K562 (cell line): ENCODE results near the gene TEX22. TPM values are rescaled to one million over a fixed set of nuclear protein-coding genes. Genes with fewer than 3 reads are reported as not detected.

Source experiments
- ATAC-seq: fragments of 200-7000 bp; cut with Tn5 transposase; 3 replicates; pipeline ENCODE4 v1.9.1; 2020; ENCODE audit warnings: moderate library complexity
- BruUV-seq: library from RNA; stranded (reverse); fragments of 400-500 nt; replicated peaks from 2 replicates; lab custom pipeline; 2021; lab: Mats Ljungman, UMichigan
- CTCF ChIA-PET: fragments of 300-600 bp; formaldehyde crosslinking; extraction: SDS; loops from one replicate; lab custom pipeline; 2021; ENCODE audit warnings: low intra/inter-chr PET ratio; lab: Yijun Ruan, JAX
- POLR2A ChIA-PET: fragments of 300-600, 350-650 bp; sonication (Branson Sonifier 250); formaldehyde crosslinking; extraction: SDS; loops from one replicate; lab custom pipeline; 2021; ENCODE audit warnings: antibody characterized with exemption, inconsistent platforms; lab: Yijun Ruan, JAX
- DNase-seq, 4 experiments: peaks; one replicate each; pipeline versions ENCODE4 v3.0.0 to v3.0.0-alpha.2; 2011 to 2018; ENCODE audit warnings: low spot score in 3 of 4, mixed read lengths in 3 of 4; ENCODE audit errors: extremely low read depth in 1 of 4
- FAIRE-seq: peaks from 2 replicates; lab custom pipeline; 2011; peaks lifted over from hg19 to GRCh38; lab: Jason Lieb, UNC
- H2AFZ ChIP-seq: 2 replicates; pipeline ENCODE4 v1.6.0; 2011; ENCODE audit warnings: low read depth, low read length, control low read depth, inconsistent platforms
- H3K27ac ChIP-seq: fragments of 200-600 bp; 3 replicates; pipeline ENCODE4 v1.8.0; 2011; ENCODE audit warnings: low read depth, mild to moderate bottlenecking, control low read depth, inconsistent platforms, low read length, moderate library complexity, mixed read lengths; ENCODE audit errors: extremely low read depth
- H3K27me3 ChIP-seq, 2 experiments: fragments of 300-600 bp in 1 of 2; 2 replicates in 1 of 2; 3 replicates in 1 of 2; pipeline versions ENCODE4 v1.6.0 to v1.8.0; 2011; ENCODE audit warnings: inconsistent platforms in 2 of 2, low read length in 2 of 2, mild to moderate bottlenecking in 1 of 2, mixed read lengths in 1 of 2, moderate library complexity in 1 of 2; ENCODE audit not compliant: control insufficient read depth in 2 of 2, insufficient read depth in 2 of 2
- H3K36me3 ChIP-seq: fragments of 300-600 bp; 3 replicates; pipeline ENCODE4 v1.8.0; 2011; ENCODE audit warnings: mild to moderate bottlenecking, low read length, inconsistent platforms; ENCODE audit not compliant: control insufficient read depth, insufficient read depth
- H3K4me1 ChIP-seq, 2 experiments: fragments of 200-600 bp in 1 of 2; replicated peaks in 1 of 2; 2 replicates in 1 of 2; 3 replicates in 1 of 2; pipeline versions ENCODE4 v1.5.1 to v1.8.0; 2011; ENCODE audit warnings: inconsistent platforms in 2 of 2, low read length in 2 of 2, mild to moderate bottlenecking in 1 of 2, mixed read lengths in 1 of 2, moderate library complexity in 1 of 2; ENCODE audit not compliant: control insufficient read depth in 2 of 2, insufficient read depth in 2 of 2
- H3K4me2 ChIP-seq: 2 replicates; pipeline ENCODE4 v1.6.1; 2011; ENCODE audit warnings: low read length, control low read depth, inconsistent platforms, mixed read lengths; ENCODE audit not compliant: insufficient read depth
- H3K4me3 ChIP-seq: fragments of 200-600 bp; sonication (generic), shearing (Covaris generic); 2 replicates; pipeline ENCODE4 v1.5.1; 2016; ENCODE audit warnings: control low read depth, inconsistent platforms
- H3K79me2 ChIP-seq: fragments of 200-600 bp; 3 replicates; pipeline ENCODE4 v1.8.0; 2011; ENCODE audit warnings: low read length, inconsistent platforms; ENCODE audit not compliant: control insufficient read depth, insufficient read depth
- H3K9ac ChIP-seq, 2 experiments: 2 replicates each; pipeline versions ENCODE4 v1.6.0 to v1.6.1; 2011; ENCODE audit warnings: low read depth in 2 of 2, low read length in 2 of 2, control low read depth in 1 of 2, inconsistent platforms in 1 of 2, mild to moderate bottlenecking in 1 of 2, mixed read lengths in 1 of 2; ENCODE audit not compliant: insufficient read depth in 1 of 2
- H3K9me1 ChIP-seq: one replicate; pipeline ENCODE4 v1.6.0; 2011; ENCODE audit warnings: inconsistent platforms, mild to moderate bottlenecking, low read length, moderate library complexity; ENCODE audit not compliant: control insufficient read depth, insufficient read depth
- H3K9me3 ChIP-seq: replicated peaks from 2 replicates; pipeline ENCODE4 v1.5.1; 2011; ENCODE audit warnings: low read depth, low read length, inconsistent platforms; ENCODE audit not compliant: control insufficient read depth, insufficient read depth
- H4K20me1 ChIP-seq: replicated peaks from 2 replicates; pipeline ENCODE4 v1.6.1; 2011; ENCODE audit warnings: low read length, inconsistent platforms, mixed read lengths; ENCODE audit not compliant: control insufficient read depth, insufficient read depth
- CC2D1A ChIP-seq: fragments of 450-650 bp; IDR thresholded peaks from 2 replicates; pipeline ENCODE4 v1.6.1; 2017; ENCODE audit warnings: mild to moderate bottlenecking
- CTCF ChIP-seq, 3 experiments: IDR thresholded peaks in 2 of 3; conservative IDR thresholded peaks in 1 of 3; 2 replicates each; pipeline ENCODE4 v1.5.1; 2011 to 2012; ENCODE audit warnings: low read length in 3 of 3, mild to moderate bottlenecking in 3 of 3, control low read depth in 2 of 3, improper control_type of control experiment in 1 of 3, inconsistent platforms in 1 of 3, low read depth in 1 of 3, mixed read lengths in 1 of 3, moderate library complexity in 1 of 3; ENCODE audit not compliant: insufficient read depth in 2 of 3
- PRDM10 ChIP-seq: fragments of 450-650 bp; IDR thresholded peaks from 2 replicates; pipeline ENCODE4 v1.6.1; 2018; ENCODE audit not compliant: partially characterized antibody
- SMARCA4 ChIP-seq: fragments of 450-650 bp; IDR thresholded peaks from 2 replicates; pipeline ENCODE4 v1.6.1; 2016
- ZBTB33 ChIP-seq: sonication (generic); formaldehyde crosslinking; IDR thresholded peaks from 2 replicates; pipeline ENCODE4 v1.8.1; 2023; ENCODE audit warnings: mild to moderate bottlenecking, missing genetic modification reagents
- ZNF212 ChIP-seq: fragments of 450-650 bp; formaldehyde crosslinking; IDR thresholded peaks from 2 replicates; pipeline ENCODE4 v1.4.0; 2020; ENCODE audit warnings: mild to moderate bottlenecking
- ZNF282 ChIP-seq: sonication (generic); formaldehyde crosslinking; IDR thresholded peaks from 2 replicates; pipeline ENCODE4 v1.8.1; 2023; ENCODE audit warnings: missing genetic modification reagents
- WGBS: fragments of 100-300 bp; shearing (Covaris generic); methylation state at CpG from one replicate; pipeline ENCODE4 v1.1.6; 2016; ENCODE audit warnings: low coverage, mixed read lengths; ENCODE audit not compliant: insufficient coverage; ENCODE audit errors: missing lambda C conversion rate; 5-methylcytosine and 5-hydroxymethylcytosine counted together
- in situ Hi-C: fragments of 300-500 bp; cut with MboI; formaldehyde crosslinking; loops from 4 replicates; pipeline ENCODE4 v1.15.0; 2018; ENCODE audit warnings: inconsistent platforms, mixed read lengths
- intact Hi-C: fragments of 100-400 bp; cut with micrococcal nuclease; formaldehyde crosslinking; loops from 2 replicates; pipeline ENCODE4 v1.14.2; 2022
- polyA plus RNA-seq, 8 experiments: library from polyadenylated mRNA; depleted of rRNA in 4 of 8; stranded (reverse) in 5 of 8; unstranded in 3 of 8; fragments of >200 nt; fragmentation: Nextera tagmentation in 2 of 8; fragmentation: Illumina TruSeq in 1 of 8; extraction: Ambion mirVana in 2 of 8; extraction: Trizol in 1 of 8; gene quantifications; 2 replicates each; pipeline versions ENCODE4 v1.2.1 to v1.2.3, GENCODE V29; 2011 to 2014; ENCODE audit warnings: inconsistent platforms in 1 of 8, missing spikeins in 1 of 8
- total RNA-seq, 7 experiments: library from RNA; depleted of rRNA in 6 of 7; stranded (reverse); fragments of >200 nt in 6 of 7; fragmentation: Illumina TruSeq in 2 of 7; extraction: Trizol in 2 of 7; gene quantifications; 2 replicates each; pipeline versions ENCODE4 v1.2.1 to v1.2.3, GENCODE V29; 2011 to 2021; ENCODE audit warnings: low replicate concordance in 1 of 7

TEX22 gene
- total and polyA plus RNA-seq, 9 of the 15 experiments (the other 6 are each of a cell fraction or from before 2014, with no cell fraction given): 0.04 to 1.7 (median 0.23) TPM; not detected in 2

- H3K4me3 ChIP-seq: no peak overlapping the region
- H3K9me1 ChIP-seq: no peaks in the 10 kb centered on the region
- peak overlapping the region in 1 of 2 experiments; percentile 52; a peak in 1 of 4 replicates for H3K9ac ChIP-seq
- BruUV-seq: no TSS peak
- no peaks in the 10 kb centered on the region for H3K9me3 ChIP-seq
- H3K27me3 ChIP-seq: no peaks in the 10 kb centered on the region
- FAIRE-seq: no peak
- peak; percentile 39 for ATAC-seq
- intact Hi-C loops: no loop called here
- WGBS: 61% methylated on average over 11 of the region's 23 CpGs
- peaks cover 8 to 28% of the 10 kb centered on the region in 2 experiments; a peak in 4 of 5 replicates for H3K4me1 ChIP-seq
- TF ChIP-seq CC2D1A: no peak
- TF ChIP-seq ZNF282: no peak
- no peak for TF ChIP-seq ZNF212
- TF ChIP-seq SMARCA4: no peak
- TF ChIP-seq ZBTB33: peak; percentile 74
- TF ChIP-seq PRDM10: no peak
- peak in 2 of 3 experiments; percentile 38 to 53; a peak in 4 of 6 replicates for TF ChIP-seq CTCF (IDR thresholded peaks at IDR 0.05 in 2 of 3, conservative IDR thresholded peaks at IDR 0.05 in 1 of 3; ENCODE audit: insufficient read depth in 2 of 3, low read depth in 1 of 3, low read length in 3 of 3)
- TF ChIP-seq, all 486 proteins: peak for 2
- H3K4me2 ChIP-seq: no peak overlapping the region; the same call in 1 of the 2 replicates
- DNase-seq: peak in 3 of 4 experiments; percentile 25 to 36 (median 32)
- H3K79me2 ChIP-seq: no peaks in the 10 kb centered on the region
- in situ Hi-C loops: no loop called here
- ChIA-PET POLR2A (interaction anchor here (0.6 to 0.8 kb wide), 2 partner anchors 11 to 52 kb away, joined by 3 to 4 read pairs; no protein-coding TSS in a partner anchor), CTCF (no interaction called here)
- no peaks in the 10 kb centered on the region for H3K36me3 ChIP-seq
- H4K20me1 ChIP-seq: no peaks in the 10 kb centered on the region
- no peak overlapping the region for H3K27ac ChIP-seq
- peak overlapping the region; percentile 53 for H2AFZ ChIP-seq
Measured at GRCh38 chr14:105377555-105378182, 20.7 kb upstream of the TEX22 start.
